Keratinocyte (primary cell): Measurements from ENCODE around the gene TGIF2LY. TPM values are rescaled to one million over a fixed set of nuclear protein-coding genes. Genes with fewer than 3 reads are reported as not detected.
"Not testable (repeated sequence)": the region's sequence is repeated elsewhere in the genome, so short reads cannot be mapped to it uniquely, and the experiment has no call there.

Experiments used
- DNase-seq: peaks from one replicate; pipeline ENCODE4 v3.0.0-alpha.2; 2011; ENCODE audit warnings: low read depth, missing footprints, low spot score
- FAIRE-seq: peaks from 2 replicates; lab custom pipeline; 2011; peaks lifted over from hg19 to GRCh38; lab: Jason Lieb, UNC
- H2AFZ ChIP-seq: 2 replicates; pipeline ENCODE4 v1.6.0; 2012; ENCODE audit warnings: low read length, control low read depth, inconsistent platforms; ENCODE audit not compliant: control insufficient read depth
- H3K27ac ChIP-seq: 2 replicates; pipeline ENCODE4 v1.5.1; 2011; ENCODE audit warnings: low read length; ENCODE audit not compliant: control insufficient read depth, insufficient read depth
- H3K27me3 ChIP-seq: 3 replicates; pipeline ENCODE4 v1.6.0; 2011; ENCODE audit warnings: low read length; ENCODE audit not compliant: control insufficient read depth, insufficient read depth; ENCODE audit errors: extremely low read depth
- H3K36me3 ChIP-seq, 2 experiments: 2 replicates in 1 of 2; 3 replicates in 1 of 2; pipeline ENCODE4 v1.5.1; 2011; ENCODE audit warnings: low read length in 2 of 2, mild to moderate bottlenecking in 1 of 2; ENCODE audit not compliant: control insufficient read depth in 2 of 2, insufficient read depth in 2 of 2; ENCODE audit errors: extremely low read depth in 1 of 2
- H3K4me1 ChIP-seq: 3 replicates; pipeline ENCODE4 v1.5.1; 2011; ENCODE audit warnings: low read length; ENCODE audit not compliant: control insufficient read depth, insufficient read depth; ENCODE audit errors: extremely low read depth
- H3K4me2 ChIP-seq: 3 replicates; pipeline ENCODE4 v1.6.0; 2011; ENCODE audit warnings: low read depth, low read length; ENCODE audit not compliant: control insufficient read depth, insufficient read depth; ENCODE audit errors: extremely low read depth
- H3K4me3 ChIP-seq, 3 experiments: fragments of 200-600 bp in 1 of 3; sonication (generic) in 1 of 3; 2 replicates in 2 of 3; 3 replicates in 1 of 3; pipeline ENCODE4 v1.5.1; 2011 to 2016; ENCODE audit warnings: low read length in 3 of 3, mild to moderate bottlenecking in 3 of 3, control low read depth in 2 of 3, inconsistent platforms in 1 of 3, low read depth in 1 of 3, mixed read lengths in 1 of 3, mixed run types in 1 of 3, moderate library complexity in 1 of 3; ENCODE audit not compliant: control insufficient read depth in 2 of 3, insufficient read depth in 2 of 3; ENCODE audit errors: extremely low read depth in 1 of 3
- H3K79me2 ChIP-seq: 2 replicates; pipeline ENCODE4 v1.6.0; 2012; ENCODE audit warnings: low read length; ENCODE audit not compliant: control insufficient read depth, insufficient read depth
- H3K9ac ChIP-seq: 3 replicates; pipeline ENCODE4 v1.6.0; 2011; ENCODE audit warnings: low read length; ENCODE audit not compliant: control insufficient read depth, insufficient read depth; ENCODE audit errors: extremely low read depth
- H3K9me1 ChIP-seq: 3 replicates; pipeline ENCODE4 v1.6.0; 2011; ENCODE audit warnings: low read length; ENCODE audit not compliant: control insufficient read depth, insufficient read depth; ENCODE audit errors: extremely low read depth
- H3K9me3 ChIP-seq: 2 replicates; pipeline ENCODE4 v1.5.1; 2012; ENCODE audit warnings: low read depth, low read length; ENCODE audit not compliant: control insufficient read depth
- H4K20me1 ChIP-seq: 3 replicates; pipeline ENCODE4 v1.6.0; 2011; ENCODE audit warnings: low read length; ENCODE audit not compliant: control insufficient read depth, insufficient read depth; ENCODE audit errors: extremely low read depth
- dilution Hi-C: fragments of 300-500 bp; cut with MboI; formaldehyde crosslinking; loops from one replicate; pipeline ENCODE4 v1.7.0; 2020; ENCODE audit warnings: low sequenced_read_pairs; ENCODE audit not compliant: extremely low pct_ligation_motif_present
- polyA minus RNA-seq, 3 experiments: library from RNA; depleted of rRNA, polyadenylated mRNA; stranded (reverse); fragments of >200 nt; gene quantifications; 1 replicate in 1 of 3; 2 replicates in 1 of 3; 3 replicates in 1 of 3; pipeline ENCODE4 v1.2.3, GENCODE V29; 2011
- polyA plus RNA-seq, 5 experiments: library from polyadenylated mRNA; depleted of rRNA in 3 of 5; stranded (reverse) in 3 of 5; stranded (forward) in 1 of 5; unstranded in 1 of 5; fragments of >200 nt; gene quantifications; 1 replicate in 1 of 5; 2 replicates in 3 of 5; 3 replicates in 1 of 5; pipeline versions ENCODE4 v1.2.1 to v1.2.3, GENCODE V29; 2011 to 2012; ENCODE audit warnings: missing spikeins in 2 of 5, low read depth in 1 of 5, low replicate concordance in 1 of 5
- small RNA-seq, 3 experiments: library from RNA; depleted of rRNA; stranded (forward); fragments of <200 nt; gene quantifications; one replicate each; pipeline ENCODE3, GENCODE V24; 2012; ENCODE audit warnings: low read depth in 3 of 3, low replicate concordance in 1 of 3; ENCODE audit not compliant: insufficient read length in 3 of 3

Gene TGIF2LY
- not detected in 3 replicates for polyA plus RNA-seq
- polyA plus RNA-seq (2011; ENCODE audit: low read depth), result not detected
- polyA plus RNA-seq (2011; cell fraction: cytosol; rRNA removed), result not detected in 2 replicates
- not detected in 2 replicates for polyA plus RNA-seq (2011; cell fraction: nucleus; rRNA removed)
- polyA plus RNA-seq (2012; ENCODE audit: low replicate concordance), result not detected in 2 replicates
- not detected in 3 replicates for polyA minus RNA-seq
- not detected for polyA minus RNA-seq (2011; cell fraction: cytosol; rRNA and poly(A)+ RNA removed)
- polyA minus RNA-seq (2011; cell fraction: nucleus; rRNA and poly(A)+ RNA removed), result not detected in 2 replicates

DNA sequence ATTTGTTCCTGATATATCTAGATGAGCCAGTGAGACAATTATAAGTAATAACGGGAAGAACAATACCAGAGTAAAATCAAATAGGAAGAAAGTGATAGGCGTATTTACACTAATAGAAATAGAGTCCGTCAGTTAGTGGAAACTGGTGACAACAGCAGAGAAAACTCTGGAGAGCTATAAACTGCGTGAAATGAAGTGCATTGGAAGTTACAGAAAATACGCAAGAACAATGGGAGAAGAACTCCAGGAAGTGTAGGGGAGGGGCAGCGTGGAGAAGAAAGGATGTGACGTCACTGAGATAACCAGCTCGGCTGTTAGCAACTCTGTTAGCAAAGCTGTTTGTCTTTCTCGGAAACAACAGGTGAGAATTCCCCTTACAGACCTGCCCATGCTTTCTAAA is at the start of gene TGIF2LY:
Gene TGIF2LY, plus strand, starts transcription at position 301 of the 400 bp plus-strand sequence. CDS start 178 bp downstream, outside the sequence.
- H4K20me1 ChIP-seq, H3K9ac ChIP-seq, H3K36me3 ChIP-seq, H2AFZ ChIP-seq, H3K9me1 ChIP-seq, FAIRE-seq, H3K4me1 ChIP-seq, dilution Hi-C loops, DNase-seq, H3K79me2 ChIP-seq, H3K9me3 ChIP-seq, H3K4me2 ChIP-seq, H3K4me3 ChIP-seq, H3K27ac ChIP-seq, H3K27me3 ChIP-seq: not testable (repeated sequence)

Small RNAs within 50 kb of the gene (small RNA-seq; reads per million reads assigned to genes)
- gene PRRC2CP1, result 0 reads per million in 3 experiments
